Liver (tissue), 3 donors: Measurements from ENCODE around the gene SHTN1.

Source experiments
- ATF3 ChIP-seq: IDR thresholded peaks from 2 replicates; pipeline ENCODE4 v1.6.1; 2016; ENCODE audit warnings: antibody characterized with exemption
- CTCF ChIP-seq: fragments of 150-350 bp; IDR thresholded peaks from 2 replicates; pipeline ENCODE4 v1.5.1; 2017; ENCODE audit warnings: improper control_type of control experiment, low read depth, low read length; ENCODE audit not compliant: missing input control
- EGR1 ChIP-seq, 2 donors: IDR thresholded peaks; 2 replicates each; pipeline ENCODE4 v1.6.1; 2016 to 2018; ENCODE audit warnings: antibody characterized with exemption in 2 of 2, low read depth in 2 of 2
- FOXA1 ChIP-seq: IDR thresholded peaks from 2 replicates; pipeline ENCODE4 v1.6.1; 2016; ENCODE audit warnings: antibody characterized with exemption
- GABPA ChIP-seq, 2 donors: IDR thresholded peaks in 1 of 2; conservative IDR thresholded peaks in 1 of 2; 2 replicates each; pipeline ENCODE4 v1.6.1; 2016; ENCODE audit warnings: antibody characterized with exemption in 2 of 2, mild to moderate bottlenecking in 1 of 2, moderate library complexity in 1 of 2
- HNF4A ChIP-seq, 2 donors: conservative IDR thresholded peaks; 2 replicates each; pipeline ENCODE4 v1.6.1; 2016; ENCODE audit warnings: antibody characterized with exemption in 2 of 2, mild to moderate bottlenecking in 2 of 2
- HNF4G ChIP-seq: IDR thresholded peaks from 2 replicates; pipeline ENCODE4 v1.6.1; 2016; ENCODE audit warnings: antibody characterized with exemption
- MAX ChIP-seq: IDR thresholded peaks from 2 replicates; pipeline ENCODE4 v1.6.1; 2016; ENCODE audit warnings: antibody characterized with exemption
- RAD21 ChIP-seq, 2 donors: IDR thresholded peaks; 2 replicates each; pipeline ENCODE4 v1.6.1; 2016; ENCODE audit warnings: antibody characterized with exemption in 2 of 2, mild to moderate bottlenecking in 2 of 2
- REST ChIP-seq: IDR thresholded peaks from 2 replicates; pipeline ENCODE4 v1.6.1; 2016; ENCODE audit warnings: antibody characterized with exemption, mild to moderate bottlenecking
- RXRA ChIP-seq, 2 donors: IDR thresholded peaks; 2 replicates each; pipeline ENCODE4 v1.6.1; 2017 to 2018; ENCODE audit warnings: antibody characterized with exemption in 2 of 2, mild to moderate bottlenecking in 1 of 2
- SP1 ChIP-seq: IDR thresholded peaks from 2 replicates; pipeline ENCODE4 v1.6.1; 2018; ENCODE audit warnings: antibody characterized with exemption, mild to moderate bottlenecking
- TAF1 ChIP-seq: conservative IDR thresholded peaks from 2 replicates; pipeline ENCODE4 v1.6.1; 2016; ENCODE audit warnings: antibody characterized with exemption, mild to moderate bottlenecking
- ZBTB33 ChIP-seq: IDR thresholded peaks from 2 replicates; pipeline ENCODE4 v1.6.1; 2016; ENCODE audit warnings: antibody characterized with exemption
- donor health status: healthy.
- donor health status: healthy.

GRCh38 chr10:116870949-116871348 lies 134.0 kb downstream of the SHTN1 start:
- TF ChIP-seq GABPA (IDR thresholded peaks at IDR 0.05 in 1 of 2, conservative IDR thresholded peaks at IDR 0.05 in 1 of 2): no peak
- no peak for TF ChIP-seq HNF4G
- TF ChIP-seq CTCF: no peak
- TF ChIP-seq TAF1: no peak
- no peak for TF ChIP-seq MAX
- TF ChIP-seq REST: no peak
- no peak for TF ChIP-seq FOXA1
- no peak for TF ChIP-seq HNF4A (conservative IDR thresholded peaks at IDR 0.05)
- no peak for TF ChIP-seq RXRA (IDR thresholded peaks at IDR 0.05)
- TF ChIP-seq ATF3: no peak
- no peak for TF ChIP-seq EGR1 (IDR thresholded peaks at IDR 0.05; ENCODE audit: low read depth in 2 of 2)
- TF ChIP-seq RAD21 (IDR thresholded peaks at IDR 0.05): no peak
- no peak for TF ChIP-seq ZBTB33
- no peak for TF ChIP-seq SP1
